Bronchial epithelial cell (primary cell): ENCODE data around the gene FCRL4. TPM values are rescaled to one million over a fixed set of nuclear protein-coding genes. Genes with fewer than 3 reads are reported as not detected.
"Not testable (repeated sequence)": the region's sequence is repeated elsewhere in the genome, so short reads cannot be mapped to it uniquely, and the experiment has no call there.

ENCODE experiments used
- DNase-seq: peaks from one replicate; pipeline ENCODE4 v3.0.0-alpha.2; 2010; ENCODE audit warnings: low read depth
- FAIRE-seq: peaks from 2 replicates; lab custom pipeline; 2011; peaks lifted over from hg19 to GRCh38; lab: Jason Lieb, UNC
- H3K27me3 ChIP-seq: 2 replicates; pipeline ENCODE4 v1.5.1; 2011; ENCODE audit warnings: low read length; ENCODE audit not compliant: control insufficient read depth, insufficient read depth
- H3K36me3 ChIP-seq: 2 replicates; pipeline ENCODE4 v1.5.1; 2011; ENCODE audit warnings: low read length; ENCODE audit not compliant: control insufficient read depth, insufficient read depth
- H3K4me3 ChIP-seq: 2 replicates; pipeline ENCODE4 v1.5.1; 2011; ENCODE audit warnings: mild to moderate bottlenecking, low read depth, low read length, control low read depth
- CTCF ChIP-seq: IDR thresholded peaks from 2 replicates; pipeline ENCODE4 v1.5.1; 2011; ENCODE audit warnings: mild to moderate bottlenecking, moderate library complexity, low read length, control low read depth, inconsistent platforms; ENCODE audit not compliant: insufficient read depth, severe bottlenecking
- total RNA-seq: library from RNA; depleted of rRNA; stranded (reverse); fragments of >200 nt; gene quantifications from 2 replicates; pipeline ENCODE4 v1.2.1, GENCODE V29; 2014

Gene FCRL4
- total RNA-seq, 1 donor from 2014 or later, result not detected

- no peak for TF ChIP-seq CTCF
- no peak within 1 kb of the TSS for H3K4me3 ChIP-seq
- no peaks in the 10 kb centered on the region for H3K36me3 ChIP-seq
- H3K27me3 ChIP-seq, result no peaks in the 10 kb centered on the region
- DNase-seq, result no peak
- FAIRE-seq, result no peak
These were observed 45.9 kb downstream of the FCRL4 start, which contains the start of gene FCRL5 for GRCh38 chr1:157551694-157552693. TSS of gene FCRL5 (minus strand) at chr1:157552515. CDS start at chr1:157552362, 153 bp downstream.

GRCh38 chr1:157548081-157548480, 49.8 kb downstream of the FCRL4 start:
- FAIRE-seq, DNase-seq: not testable (repeated sequence)

GRCh38 chr1:157542676-157543075, 55.2 kb downstream of the FCRL4 start:
- Histone ChIP-seq H3K27me3 (no peaks in the 10 kb centered on the region), H3K36me3 (no peaks in the 10 kb centered on the region)
- no peak for FAIRE-seq

More at GRCh38 chr1:157548081-157548480, 49.8 kb downstream of the FCRL4 start:
- not testable (repeated sequence) for H3K36me3 ChIP-seq, H3K4me3 ChIP-seq, H3K27me3 ChIP-seq

GRCh38 chr1:157540852-157541251, 57.0 kb downstream of the FCRL4 start:
- H3K27me3 ChIP-seq, result no peaks in the 10 kb centered on the region
- no peaks in the 10 kb centered on the region for H3K36me3 ChIP-seq
- FAIRE-seq (no peak), DNase-seq (peak; percentile 10)
- H3K4me3 ChIP-seq, result no peak overlapping the region
- TF ChIP-seq CTCF, result no peak

More at GRCh38 chr1:157542676-157543075, 55.2 kb downstream of the FCRL4 start:
- no peak for DNase-seq
- TF ChIP-seq CTCF, result no peak
- no peak overlapping the region for H3K4me3 ChIP-seq

GRCh38 chr1:157540160-157540748, 57.6 kb downstream of the FCRL4 start:
- no peak for TF ChIP-seq CTCF
- FAIRE-seq, result no peak
- Histone ChIP-seq H3K27me3 (no peaks in the 10 kb centered on the region), H3K36me3 (no peaks in the 10 kb centered on the region), H3K4me3 (no peak overlapping the region)
- DNase-seq, result no peak

- Histone ChIP-seq H3K27me3 (no peaks in the 10 kb centered on the region), H3K36me3 (no peaks in the 10 kb centered on the region), H3K4me3 (no peak overlapping the region)
- FAIRE-seq (no peak), DNase-seq (no peak)
- no peak for TF ChIP-seq CTCF
These were observed 58.3 kb downstream of the FCRL4 start for GRCh38 chr1:157539568-157539967.
